Measurements from ENCODE around the gene CALHM6.

Gene CALHM6

GRCh38 chr6:116461331-116461931, at the start of gene CALHM6:
TSS of gene CALHM6 (plus strand) at chr6:116461375. CDS start at chr6:116461930, 555 bp downstream.
- no peak for DNase-seq (ENCODE audit: low read depth)

GRCh38 chr6:116412270-116412669, 48.9 kb upstream of the CALHM6 start:
- no peak for DNase-seq (ENCODE audit: low read depth)

GRCh38 chr6:116413357-116413756, 47.8 kb upstream of the CALHM6 start:
- DNase-seq (ENCODE audit: low read depth) = no peak

GRCh38 chr6:116417661-116418060, 43.5 kb upstream of the CALHM6 start:
- no peak for DNase-seq (ENCODE audit: low read depth)

- no peak for DNase-seq (ENCODE audit: low read depth)
These were observed 41.9 kb upstream of the CALHM6 start for GRCh38 chr6:116419069-116419786.

GRCh38 chr6:116420341-116420740, 40.8 kb upstream of the CALHM6 start:
- no peak for DNase-seq (ENCODE audit: low read depth)

- no peak for DNase-seq (ENCODE audit: low read depth)
These were observed 38.9 kb upstream of the CALHM6 start for GRCh38 chr6:116422238-116422637.

GRCh38 chr6:116424001-116424400, 37.2 kb upstream of the CALHM6 start:
- no peak for DNase-seq (ENCODE audit: low read depth)

GRCh38 chr6:116426551-116426950, 34.6 kb upstream of the CALHM6 start:
- DNase-seq (ENCODE audit: low read depth) = no peak

- no peak for DNase-seq (ENCODE audit: low read depth)
These were observed 32.1 kb upstream of the CALHM6 start for GRCh38 chr6:116429111-116429510.

GRCh38 chr6:116430860-116431259, 30.3 kb upstream of the CALHM6 start:
- no peak for DNase-seq (ENCODE audit: low read depth)

- no peak for DNase-seq (ENCODE audit: low read depth)
These were observed 29.1 kb upstream of the CALHM6 start for GRCh38 chr6:116431964-116432595.

GRCh38 chr6:116433206-116433712, 27.9 kb upstream of the CALHM6 start:
- no peak for DNase-seq (ENCODE audit: low read depth)

GRCh38 chr6:116434056-116434725, 27.0 kb upstream of the CALHM6 start:
- DNase-seq (ENCODE audit: low read depth) = no peak

GRCh38 chr6:116436586-116436985, 24.6 kb upstream of the CALHM6 start:
- DNase-seq (ENCODE audit: low read depth) = no peak

GRCh38 chr6:116437656-116438055, 23.5 kb upstream of the CALHM6 start:
- DNase-seq (ENCODE audit: low read depth) = no peak

- DNase-seq (ENCODE audit: low read depth) = no peak
These were observed 22.4 kb upstream of the CALHM6 start for GRCh38 chr6:116438590-116439448.

GRCh38 chr6:116439522-116440051, 21.6 kb upstream of the CALHM6 start:
- DNase-seq (ENCODE audit: low read depth) = no peak

GRCh38 chr6:116443105-116443504, 18.1 kb upstream of the CALHM6 start:
- DNase-seq (ENCODE audit: low read depth) = no peak

- no peak for DNase-seq (ENCODE audit: low read depth)
These were observed 17.1 kb upstream of the CALHM6 start for GRCh38 chr6:116444092-116444491.

GRCh38 chr6:116444575-116444974, 16.6 kb upstream of the CALHM6 start:
- no peak for DNase-seq (ENCODE audit: low read depth)

Data from activated T-helper 1 cell treated with Interleukin-2 at 50 U/mL for 16 hours (primary cell).